ENCODE measurements around the gene CPEB4. TPM values are rescaled to one million over a fixed set of nuclear protein-coding genes. Genes with fewer than 3 reads are reported as not detected.

The CPEB4 gene
- total and polyA plus RNA-seq, 10 donors: 2.3 to 107 (median 81.0) TPM

- H3K27me3 ChIP-seq (replicated peaks in 1 of 7): no peaks in the 10 kb centered on the region
- peak overlapping the region in 2 of 8 donors; percentile 93 to 98 for H3K27ac ChIP-seq
- peaks cover 0 to 10% (median 0%) of the 10 kb centered on the region in 6 donors for H3K36me3 ChIP-seq
- TF ChIP-seq POLR2A (IDR thresholded peaks at IDR 0.05) (no peak), POLR2AphosphoS5 (IDR thresholded peaks at IDR 0.05) (no peak), CTCF (IDR thresholded peaks at IDR 0.05 in 8 of 11, conservative IDR thresholded peaks at IDR 0.05 in 3 of 11) (no peak)
- H3K4me3 ChIP-seq: peak overlapping the region in 5 of 8 donors; percentile 69 to 81 (median 77)
- H3K4me1 ChIP-seq: peaks cover 27 to 97% (median 79%) of the 10 kb centered on the region in 6 donors
- WGBS, 5 donors: 79 to 90% (median 85%) methylated on average over 2 of the region's 2 CpGs
- DNase-seq: no peak
- H3K9me3 ChIP-seq: no peaks in the 10 kb centered on the region
- intact Hi-C loops (cut with DNase I; ENCODE audit: low total_unique reads): no loop called here
These were observed 5.0 kb downstream of the CPEB4 start for GRCh38 chr5:173893192-173893561.

- peak overlapping the region in 2 of 8 donors; percentile 69 to 81 for H3K4me3 ChIP-seq
- peaks cover 19 to 99% (median 69%) of the 10 kb centered on the region in 6 donors for H3K4me1 ChIP-seq
- no peaks in the 10 kb centered on the region for H3K27me3 ChIP-seq (replicated peaks in 1 of 7)
- no peak for DNase-seq
- intact Hi-C loops (cut with DNase I; ENCODE audit: low total_unique reads): no loop called here
- peaks cover 0 to 23% (median 0%) of the 10 kb centered on the region in 6 donors for H3K36me3 ChIP-seq
- TF ChIP-seq CTCF (IDR thresholded peaks at IDR 0.05 in 8 of 11, conservative IDR thresholded peaks at IDR 0.05 in 3 of 11) (no peak), POLR2AphosphoS5 (IDR thresholded peaks at IDR 0.05) (no peak), POLR2A (IDR thresholded peaks at IDR 0.05) (no peak)
- WGBS, 5 donors: 67 to 76% (median 73%) methylated on average over 5 of the region's 5 CpGs
- no peaks in the 10 kb centered on the region for H3K9me3 ChIP-seq
- H3K27ac ChIP-seq: peak overlapping the region in 6 of 8 donors; percentile 19 to 67 (median 52)
These were observed 7.4 kb downstream of the CPEB4 start for GRCh38 chr5:173895401-173896165.

- intact Hi-C loops (cut with DNase I; ENCODE audit: low total_unique reads): no loop called here
- TF ChIP-seq POLR2AphosphoS5 (IDR thresholded peaks at IDR 0.05) (no peak), CTCF (IDR thresholded peaks at IDR 0.05 in 8 of 11, conservative IDR thresholded peaks at IDR 0.05 in 3 of 11) (no peak), POLR2A (IDR thresholded peaks at IDR 0.05) (no peak)
- Histone ChIP-seq H3K4me3 (peak overlapping the region in 1 of 8 donors; percentile 81), H3K9me3 (no peaks in the 10 kb centered on the region), H3K4me1 (peaks cover 10 to 99% (median 63%) of the 10 kb centered on the region in 6 donors), H3K27me3 (replicated peaks in 1 of 7) (no peaks in the 10 kb centered on the region), H3K27ac (peak overlapping the region in 1 of 8 donors; percentile 19), H3K36me3 (peaks cover 0 to 23% (median 0%) of the 10 kb centered on the region in 6 donors)
- 92 to 97% (median 95%) methylated on average over 4 of the region's 4 CpGs for WGBS, 5 donors
- DNase-seq: no peak
These were observed 8.5 kb downstream of the CPEB4 start for GRCh38 chr5:173896631-173897030.

- Histone ChIP-seq H3K4me1 (peaks cover 0 to 97% (median 46%) of the 10 kb centered on the region in 6 donors), H3K4me3 (no peak overlapping the region), H3K36me3 (peaks cover 0 to 22% (median 0%) of the 10 kb centered on the region in 6 donors), H3K9me3 (no peaks in the 10 kb centered on the region), H3K27ac (no peak overlapping the region), H3K27me3 (replicated peaks in 1 of 7) (no peaks in the 10 kb centered on the region)
- TF ChIP-seq POLR2A (IDR thresholded peaks at IDR 0.05) (no peak), POLR2AphosphoS5 (IDR thresholded peaks at IDR 0.05) (peak in 1 of 3 donors; percentile 20)
- WGBS, 5 donors: 94 to 96% (median 95%) methylated on average over 3 of the region's 3 CpGs
- no peak for DNase-seq
- intact Hi-C loops (cut with DNase I; ENCODE audit: low total_unique reads): no loop called here
These were observed 13.6 kb downstream of the CPEB4 start for GRCh38 chr5:173901705-173902104.
